DMS 273 (cell line): ENCODE results near the gene SLC35G2.
"Not testable (repeated sequence)": the region's sequence is repeated elsewhere in the genome, so short reads cannot be mapped to it uniquely, and the experiment has no call there.

Source experiments
- DNase-seq: peaks from one replicate; lab custom pipeline; 2025; ENCODE audit not compliant: unreplicated experiment; lab: John Stamatoyannopoulos, UW

SLC35G2 gene

GRCh38 chr3:136818769-136819391, at the start of gene SLC35G2:
TSS of gene SLC35G2 (plus strand) at chr3:136819126. CDS start at chr3:136854461, 35,335 bp downstream.
- peak; percentile 97 for DNase-seq

DNA sequence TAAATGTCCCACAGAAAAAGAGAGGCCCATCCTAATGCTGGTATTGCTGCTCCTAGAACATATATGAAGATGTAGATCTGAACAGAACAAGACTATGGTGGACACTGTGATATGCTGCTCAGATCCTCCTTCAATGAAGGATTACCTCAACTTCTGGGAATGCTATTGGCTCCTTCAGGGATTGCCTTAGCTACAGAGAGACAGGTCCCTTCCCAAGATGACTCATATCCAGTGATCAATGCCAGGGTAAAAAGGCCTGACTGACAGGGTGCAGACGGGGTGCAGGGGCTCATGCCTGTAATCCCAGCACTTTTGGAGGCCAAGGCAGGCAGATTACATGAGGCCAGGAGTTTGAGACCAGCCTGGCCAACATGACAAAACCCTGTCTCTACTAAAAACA, 46.2 kb upstream of the SLC35G2 start:
- no peak for DNase-seq

GRCh38 chr3:136778865-136779264, 40.1 kb upstream of the SLC35G2 start:
- no peak for DNase-seq

DNA sequence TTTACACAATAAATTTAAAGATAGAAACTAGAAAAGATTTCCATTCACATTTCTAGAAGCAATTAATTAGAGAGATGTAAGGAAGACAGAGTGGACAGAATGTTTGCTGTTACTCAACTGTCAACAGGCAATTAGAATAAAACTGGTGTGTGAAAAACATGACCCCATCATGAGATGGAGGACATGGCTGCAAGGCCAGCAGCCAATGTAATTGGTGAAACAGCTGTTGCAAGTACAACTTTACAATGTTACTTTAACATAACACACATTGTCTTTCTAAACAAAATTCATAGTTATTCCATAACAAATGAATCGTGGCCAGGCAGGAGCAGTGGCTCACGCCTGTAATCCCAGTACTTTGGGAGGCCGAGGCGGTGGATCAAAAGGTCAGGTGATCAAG, 38.2 kb upstream of the SLC35G2 start:
- DNase-seq, result no peak

DNA sequence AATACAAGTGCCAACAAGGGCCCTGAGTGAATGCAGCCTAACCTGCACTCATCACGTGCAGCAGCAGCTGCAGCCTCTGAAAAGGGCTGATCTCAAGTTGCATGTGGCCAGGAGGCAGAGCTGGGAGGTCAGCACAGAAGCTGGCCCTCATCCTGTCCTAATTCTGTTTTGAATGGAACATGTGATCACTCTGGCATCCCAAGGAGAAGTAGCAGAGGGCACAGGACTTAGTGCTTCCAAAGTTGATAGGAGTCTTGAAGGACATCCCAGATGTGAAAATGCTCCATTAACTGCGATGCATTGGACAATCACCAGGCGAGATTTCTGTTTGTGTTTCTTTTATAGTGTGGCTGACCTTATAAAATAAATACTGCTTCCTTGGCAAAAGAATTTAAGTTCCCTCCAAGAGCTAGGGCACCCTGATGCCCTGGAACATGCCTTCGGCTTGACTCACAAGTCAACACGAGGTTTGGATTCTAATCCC, 35.2 kb upstream of the SLC35G2 start:
- peak; percentile 48 for DNase-seq

GRCh38 chr3:136787349-136787748, 31.6 kb upstream of the SLC35G2 start:
- peak; percentile 75 for DNase-seq

DNA sequence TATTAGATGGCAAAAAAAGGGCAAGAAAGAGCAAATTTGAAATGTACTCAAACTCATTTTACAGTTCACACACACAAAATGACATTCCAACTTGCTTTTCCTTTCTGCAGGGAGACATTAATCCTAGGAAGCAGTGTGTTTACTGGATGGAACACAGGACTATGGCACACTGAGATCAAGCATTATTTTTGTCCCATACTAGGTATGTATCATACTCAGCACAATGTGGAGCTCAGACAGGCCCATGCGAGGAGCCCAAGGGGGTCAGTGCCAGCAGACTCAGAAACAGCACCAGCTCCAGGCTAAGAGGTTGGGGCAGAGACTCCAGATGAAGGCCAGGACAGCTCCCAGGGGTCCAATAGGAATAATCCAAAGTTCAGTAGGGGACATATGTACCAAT, 30.8 kb upstream of the SLC35G2 start:
- no peak for DNase-seq

GRCh38 chr3:136789976-136790375, 28.9 kb upstream of the SLC35G2 start:
- peak; percentile 36 for DNase-seq

- DNase-seq, result peak; percentile 30
These were observed 28.1 kb upstream of the SLC35G2 start for GRCh38 chr3:136790786-136791185.

DNA sequence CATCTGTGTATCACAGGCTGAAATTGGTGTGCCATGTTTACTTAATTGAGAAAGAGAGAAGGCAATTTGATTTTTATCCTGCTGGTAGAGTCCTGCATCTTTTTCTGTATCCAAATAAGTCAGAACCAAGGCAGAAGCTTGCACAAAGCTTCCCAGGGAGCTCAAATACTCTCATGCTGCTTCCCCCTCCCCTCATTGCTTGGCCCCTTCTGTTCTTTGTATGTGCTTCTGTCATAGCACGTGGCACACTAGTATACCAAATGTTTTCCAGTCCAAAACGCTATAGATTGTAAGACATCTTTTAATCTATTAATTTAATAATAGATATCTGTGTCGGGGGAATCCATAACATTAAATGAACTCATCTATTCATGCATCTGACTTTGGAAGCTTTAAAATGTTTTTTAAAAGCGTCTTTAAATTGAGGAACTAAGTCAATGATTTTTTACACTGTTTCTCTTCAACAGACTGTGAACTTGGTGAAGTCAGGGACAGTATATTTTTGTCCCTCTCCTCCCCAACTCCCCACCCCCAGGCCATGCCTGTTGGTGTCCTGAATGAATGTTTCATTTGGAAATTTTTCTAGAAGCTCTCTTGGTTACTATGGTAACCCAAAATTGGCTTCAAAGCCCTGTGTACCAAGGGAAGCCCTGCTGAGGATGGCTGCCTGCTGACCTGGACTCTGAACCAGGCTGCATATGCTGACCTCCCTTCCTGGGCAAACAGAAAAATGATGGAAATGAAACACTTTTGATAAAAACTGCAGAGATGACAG, 26.2 kb upstream of the SLC35G2 start:
- peak; percentile 64 for DNase-seq

- not testable (repeated sequence) for DNase-seq
These were observed 17.8 kb upstream of the SLC35G2 start for GRCh38 chr3:136801146-136801545.

- no peak for DNase-seq
These were observed 16.4 kb upstream of the SLC35G2 start for GRCh38 chr3:136802481-136802996.

DNA sequence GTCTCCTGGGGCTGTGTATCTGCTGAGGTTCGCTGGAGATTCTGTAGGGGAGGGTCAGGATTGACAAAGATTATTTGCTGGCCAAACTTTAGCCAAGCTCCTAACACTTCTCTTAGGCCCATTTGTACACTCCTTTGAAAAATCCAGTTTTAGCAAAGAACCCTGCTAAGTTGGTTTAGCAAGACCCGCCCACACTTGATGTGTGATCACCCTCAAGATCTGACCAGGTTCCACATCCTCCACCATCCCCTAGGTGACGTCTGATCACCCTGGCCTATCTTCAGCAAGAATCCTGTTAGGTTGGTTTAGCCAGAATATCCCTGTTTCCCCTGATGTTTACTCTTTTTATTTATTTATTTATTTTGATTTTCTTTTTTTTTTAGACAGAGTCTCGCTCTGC, 14.8 kb upstream of the SLC35G2 start:
- DNase-seq, result no peak

GRCh38 chr3:136804813-136805212, 14.1 kb upstream of the SLC35G2 start:
- DNase-seq, result peak; percentile 82

DNA sequence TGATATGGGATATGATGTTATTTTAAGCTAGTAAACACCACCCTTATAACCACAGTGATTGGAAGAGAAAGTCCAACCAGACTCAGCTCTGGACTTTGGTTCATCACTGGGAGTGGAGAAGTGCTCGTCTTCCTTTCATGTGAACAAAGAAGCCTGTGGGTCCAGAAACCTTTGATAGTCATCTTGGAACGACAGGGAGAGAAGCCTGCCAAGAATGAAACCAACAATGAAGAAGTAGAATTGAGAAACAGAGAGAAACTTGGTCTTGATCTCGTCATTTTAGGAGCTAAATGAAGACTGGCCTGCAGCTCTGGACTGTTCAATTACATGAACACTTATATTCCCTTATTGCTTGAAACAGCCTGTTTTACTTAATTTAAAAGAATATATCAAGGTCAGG, 13.1 kb upstream of the SLC35G2 start:
- no peak for DNase-seq

DNA sequence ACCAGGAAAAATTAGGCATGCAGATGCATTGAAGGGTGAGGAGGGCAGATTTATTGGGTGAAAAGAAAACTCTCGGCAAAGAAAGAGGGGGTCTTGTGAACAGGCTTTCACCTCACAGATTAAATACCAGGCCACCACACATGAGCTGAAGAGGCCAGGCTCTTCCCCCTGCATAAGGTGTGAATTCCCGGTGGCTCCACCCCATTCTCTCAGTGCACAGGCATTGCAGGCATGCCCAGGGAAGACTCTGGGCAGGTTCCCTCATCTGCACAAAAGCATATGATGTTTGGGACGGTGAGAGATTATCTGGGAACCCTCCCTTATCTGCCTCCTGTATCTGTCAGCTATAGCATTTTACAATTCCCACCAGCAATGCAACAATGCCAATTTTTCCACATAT, 7.2 kb upstream of the SLC35G2 start:
- no peak for DNase-seq

GRCh38 chr3:136817448-136817847, 1.5 kb upstream of the SLC35G2 start:
- no peak for DNase-seq

GRCh38 chr3:136818191-136818768, 646 bp upstream of the SLC35G2 start:
- DNase-seq, result peak; percentile 93

DNA sequence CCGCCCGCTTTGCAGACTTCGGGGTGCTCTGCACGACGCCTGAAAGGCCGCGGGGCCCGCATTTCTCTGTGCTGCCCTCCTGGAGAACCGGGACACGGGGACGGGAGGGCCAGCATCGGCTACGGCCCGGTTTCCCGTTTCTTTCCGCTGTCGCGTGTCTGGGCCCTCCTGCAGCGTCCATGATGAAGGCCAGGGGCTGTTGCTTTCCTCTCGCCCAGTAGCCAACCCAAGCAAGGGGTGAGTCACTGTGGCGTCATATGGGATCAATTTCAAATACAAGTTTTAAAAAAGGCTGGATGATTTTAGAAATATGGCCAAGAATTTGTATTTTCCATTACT, 435 bp downstream of the SLC35G2 start:
- peak; percentile 85 for DNase-seq

GRCh38 chr3:136819731-136820679, 1.1 kb downstream of the SLC35G2 start:
- peak; percentile 90 for DNase-seq

- DNase-seq, result no peak
These were observed 12.5 kb downstream of the SLC35G2 start for GRCh38 chr3:136831461-136831860.
